NCI-H146 treated with DMSO at 0.1 percent for 48 hours (cell line): ENCODE data around the gene COG5.
"Not testable (repeated sequence)": the region's sequence is repeated elsewhere in the genome, so short reads cannot be mapped to it uniquely, and the experiment has no call there.

Experiments used
- DNase-seq: peaks from one replicate; lab custom pipeline; 2025; ENCODE audit not compliant: unreplicated experiment; lab: John Stamatoyannopoulos, UW

COG5 gene

DNA sequence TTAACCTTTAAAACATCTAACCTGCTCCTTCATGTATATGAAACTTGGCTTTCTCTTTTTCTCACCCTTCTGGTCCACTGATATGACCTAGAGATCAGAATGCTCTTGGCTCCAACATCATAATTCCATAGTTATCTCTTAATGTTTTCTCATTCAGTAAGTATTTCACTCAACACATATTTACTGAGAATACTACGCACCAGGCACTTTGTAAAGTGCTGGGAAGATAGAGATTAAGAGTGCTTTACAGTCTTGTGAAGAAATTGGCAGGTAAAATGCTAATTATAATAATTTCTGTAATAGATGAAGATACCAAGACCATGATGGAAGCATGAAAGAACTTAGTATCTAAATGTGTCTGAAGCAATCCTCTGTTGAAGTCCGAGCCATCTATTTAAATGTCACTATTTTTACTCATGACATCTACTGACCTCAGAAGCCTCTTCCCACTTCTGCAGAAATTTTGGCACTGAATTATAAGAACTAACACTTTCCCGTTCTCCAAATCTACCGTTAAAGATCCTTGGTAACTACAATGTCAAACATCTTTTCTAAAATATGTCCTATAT, 278.7 kb downstream of the COG5 start:
- no peak for DNase-seq

DNA sequence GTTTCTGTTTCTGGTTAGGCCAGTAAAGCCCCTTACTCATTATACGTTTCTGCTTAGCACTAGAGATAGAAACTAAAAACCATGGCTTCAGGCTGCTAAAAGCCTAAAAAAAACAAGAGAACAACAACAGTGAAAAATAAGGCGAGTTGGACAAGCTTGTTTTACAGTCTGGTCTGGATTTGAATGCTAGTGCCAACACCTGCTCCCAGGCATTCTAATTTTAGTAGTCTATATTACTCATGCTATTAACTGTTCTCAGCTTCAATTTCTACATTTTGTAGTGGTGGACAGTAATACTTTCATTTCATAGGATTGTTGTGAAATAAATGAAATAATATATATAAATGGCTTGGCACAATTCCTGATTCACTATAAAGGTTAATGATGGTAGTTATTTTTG, 286.4 kb downstream of the COG5 start:
- DNase-seq: no peak

DNA sequence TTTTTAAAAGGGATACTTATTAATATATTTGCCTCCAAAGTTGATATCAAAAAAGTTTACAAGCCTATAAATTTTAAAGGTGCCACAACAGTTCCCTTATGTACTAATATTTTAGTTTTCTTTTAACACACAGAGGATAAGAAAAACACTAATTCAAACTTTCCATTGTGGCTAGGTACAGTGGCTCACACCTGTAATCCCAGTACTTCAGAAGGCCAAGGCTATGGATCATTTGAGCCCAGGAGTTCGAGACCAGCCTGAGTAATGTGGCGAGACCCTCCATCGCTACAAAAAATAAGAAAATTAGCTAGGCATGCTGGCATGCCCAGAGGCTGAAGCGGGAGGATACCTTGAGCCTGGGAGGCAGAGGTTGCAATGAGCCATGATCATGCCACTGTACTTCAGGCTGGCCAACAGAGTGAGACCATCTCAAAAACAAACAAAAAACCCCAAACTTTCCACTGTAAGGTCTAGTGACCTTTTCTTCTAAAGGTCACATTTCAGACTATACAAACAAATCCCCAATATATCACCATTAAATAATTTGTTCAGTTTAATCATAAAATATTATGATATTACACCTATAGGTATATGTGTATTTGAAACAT, 287.4 kb downstream of the COG5 start:
- no peak for DNase-seq

DNA sequence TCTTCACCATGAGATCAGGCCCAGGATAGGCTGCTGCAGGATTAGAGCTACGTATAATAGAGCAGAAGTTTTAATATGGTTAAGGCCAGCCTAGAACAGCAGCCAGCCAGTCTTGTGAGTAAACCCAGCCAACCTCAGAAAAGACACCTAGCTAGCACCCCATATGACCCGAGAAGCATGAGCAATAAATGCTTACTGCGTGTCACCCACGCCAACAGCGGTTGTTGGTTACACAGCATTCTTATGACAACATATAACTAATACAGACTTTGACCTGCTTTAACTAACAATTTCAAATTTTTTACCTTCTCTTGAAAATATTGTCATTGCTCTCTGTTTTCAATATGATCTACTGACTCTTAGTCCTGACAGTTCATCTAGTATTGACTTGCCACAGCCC, 289.2 kb downstream of the COG5 start:
- no peak for DNase-seq

DNA sequence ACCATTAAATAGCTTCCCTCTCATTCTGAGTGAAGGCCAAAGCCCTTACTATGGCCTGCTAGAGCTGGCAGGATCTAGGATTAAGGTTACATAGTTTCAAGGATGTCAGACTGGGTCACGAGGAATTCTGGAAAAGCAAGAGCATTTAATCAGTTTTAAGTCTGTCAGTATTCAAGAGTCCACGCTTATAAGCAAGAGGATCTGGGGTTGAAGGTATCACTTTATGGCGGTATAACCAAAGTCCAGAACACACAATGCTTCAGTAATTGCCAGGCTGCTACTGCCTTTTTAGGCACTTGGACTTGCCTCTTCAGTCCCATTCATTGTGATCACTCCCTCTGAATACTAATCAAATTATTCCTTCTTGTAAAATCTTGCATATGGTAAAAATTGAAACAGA, 293.9 kb downstream of the COG5 start:
- no peak for DNase-seq

DNA sequence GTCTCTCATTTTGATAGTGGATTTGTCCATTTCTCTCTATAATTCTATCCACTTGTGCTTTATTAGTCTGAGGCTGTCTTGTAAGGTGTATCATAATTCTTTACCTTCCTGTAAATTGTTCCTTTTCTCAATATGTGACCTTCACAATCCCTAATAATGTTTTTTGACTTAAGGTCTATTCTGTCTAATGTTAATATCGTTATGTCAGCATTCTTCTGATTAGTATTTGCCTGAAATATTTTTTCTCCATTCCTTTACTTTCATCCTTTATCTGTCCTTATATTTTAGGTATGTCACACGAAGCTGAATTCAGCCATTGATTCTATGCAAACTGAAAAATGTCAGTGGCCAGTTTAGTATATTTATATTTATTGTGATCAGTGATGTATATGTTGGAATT, 295.1 kb downstream of the COG5 start:
- DNase-seq: no peak

DNA sequence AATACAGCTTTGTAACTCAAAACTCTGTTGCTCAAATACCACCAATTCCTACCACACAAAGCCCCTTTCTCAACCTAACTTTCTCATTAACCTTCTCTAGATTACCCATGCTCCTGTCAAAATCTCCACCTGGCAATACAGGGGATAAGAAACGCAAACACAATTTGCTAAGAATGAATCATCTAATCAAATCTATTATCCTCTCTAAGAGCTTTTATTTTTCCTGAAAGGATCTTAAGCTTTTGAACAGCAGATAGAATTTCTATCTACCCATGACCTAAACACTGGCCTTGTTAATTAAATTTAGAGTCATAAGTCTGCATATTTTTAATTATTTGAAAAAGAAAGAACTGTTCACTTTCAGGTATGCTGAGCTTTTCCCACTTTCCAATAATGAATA, 296.6 kb downstream of the COG5 start:
- no peak for DNase-seq

DNA sequence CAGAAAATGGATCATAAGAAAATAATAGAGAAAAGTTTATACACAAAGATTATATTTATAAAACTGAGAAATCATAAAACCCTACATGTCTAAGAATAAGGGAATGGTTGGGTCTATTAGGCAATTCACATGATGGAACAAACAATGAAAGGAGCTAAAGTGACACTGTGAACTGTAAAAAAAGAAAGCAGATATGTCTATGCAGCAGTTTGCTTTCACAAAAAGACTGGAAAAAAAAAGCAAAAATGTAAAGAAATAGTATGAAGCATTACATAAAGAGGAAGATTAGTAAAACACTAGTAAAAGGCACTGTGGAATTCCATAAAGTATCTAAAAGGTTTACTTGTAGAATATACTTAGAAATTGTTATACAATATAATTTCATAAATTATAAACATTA, 299.0 kb downstream of the COG5 start:
- DNase-seq: no peak

DNA sequence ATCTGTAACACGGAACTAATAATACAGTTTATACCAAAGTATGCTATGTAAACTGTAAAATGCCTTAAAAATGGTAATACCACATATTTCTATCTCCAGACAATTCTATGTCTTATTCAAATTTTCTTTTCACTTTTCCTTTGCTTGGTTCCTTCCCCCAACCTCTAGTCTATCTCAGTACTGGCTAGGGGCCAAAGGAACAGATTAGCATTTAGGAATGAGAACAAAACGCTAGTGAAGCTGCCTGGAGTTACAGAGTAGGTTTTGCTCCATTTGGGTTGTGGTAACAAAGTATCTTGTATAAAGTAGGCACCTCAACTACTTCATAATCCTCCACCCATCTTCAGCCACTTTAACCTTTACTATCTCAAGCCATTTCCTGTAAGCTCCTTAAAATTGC, 300.9 kb downstream of the COG5 start:
- no peak for DNase-seq

DNA sequence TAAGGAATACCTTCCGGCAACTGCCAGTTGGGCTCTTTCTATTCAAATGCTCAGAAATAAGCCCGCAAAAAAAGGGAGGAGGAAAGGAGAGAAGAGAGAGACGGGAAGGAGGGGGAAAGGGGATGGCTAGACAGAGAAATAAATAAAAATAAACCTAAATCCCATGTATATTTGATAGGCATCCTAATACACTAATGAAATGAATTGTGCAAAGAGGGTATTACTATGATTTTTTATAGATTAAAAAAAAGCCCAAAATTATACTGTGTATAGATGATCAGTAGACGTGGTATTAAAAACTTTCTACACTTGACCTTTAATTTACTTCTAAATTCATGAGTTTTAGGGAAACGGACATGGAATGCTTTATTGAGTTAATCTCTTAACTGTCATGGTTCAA, 305.0 kb downstream of the COG5 start:
- no peak for DNase-seq

DNA sequence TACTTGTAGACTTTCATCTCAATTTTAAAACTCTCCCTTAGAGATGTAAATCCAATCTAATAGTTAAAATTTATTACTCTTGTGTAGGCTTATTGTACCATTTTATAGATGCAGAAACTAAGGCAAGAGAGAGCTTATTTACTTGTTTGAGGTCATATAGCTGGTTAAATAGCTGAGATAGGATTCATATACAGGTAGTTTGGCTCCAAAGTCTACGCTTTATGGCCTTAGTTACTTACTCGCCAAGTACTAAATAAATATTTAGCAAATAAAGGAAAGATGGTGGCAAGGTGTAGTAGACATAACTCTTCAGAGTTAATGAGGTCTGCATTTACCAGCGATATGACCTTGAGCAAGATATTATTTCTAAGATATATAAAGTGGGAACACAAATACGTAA, 308.1 kb downstream of the COG5 start:
- DNase-seq: no peak

DNA sequence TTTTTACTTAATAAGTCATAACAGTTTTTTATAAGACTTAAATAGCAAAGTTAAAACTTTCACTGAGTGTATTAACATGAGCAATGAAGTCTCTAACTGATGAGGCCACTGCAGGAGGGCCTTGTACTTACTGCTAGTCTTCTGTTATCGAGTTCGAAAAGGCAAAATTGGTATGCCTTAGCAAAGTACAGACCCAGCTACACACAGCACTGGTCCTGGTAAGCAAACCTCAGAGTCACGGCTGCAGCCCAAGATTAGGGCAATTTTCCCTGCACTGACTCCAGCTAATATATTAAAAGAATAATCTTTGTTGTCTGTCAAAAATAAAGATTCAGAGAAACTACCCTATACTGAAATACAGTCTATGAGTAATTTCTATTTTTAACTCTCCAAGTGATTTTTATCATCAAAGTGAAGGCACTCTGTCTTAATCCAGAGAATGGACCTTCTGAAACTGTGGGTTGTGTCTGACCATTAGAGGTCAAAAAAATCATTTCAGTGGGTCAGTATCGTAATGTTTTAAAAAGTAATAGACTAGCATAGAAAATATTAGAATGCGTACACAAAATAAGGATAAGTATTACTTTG, 309.2 kb downstream of the COG5 start:
- DNase-seq: no peak

DNA sequence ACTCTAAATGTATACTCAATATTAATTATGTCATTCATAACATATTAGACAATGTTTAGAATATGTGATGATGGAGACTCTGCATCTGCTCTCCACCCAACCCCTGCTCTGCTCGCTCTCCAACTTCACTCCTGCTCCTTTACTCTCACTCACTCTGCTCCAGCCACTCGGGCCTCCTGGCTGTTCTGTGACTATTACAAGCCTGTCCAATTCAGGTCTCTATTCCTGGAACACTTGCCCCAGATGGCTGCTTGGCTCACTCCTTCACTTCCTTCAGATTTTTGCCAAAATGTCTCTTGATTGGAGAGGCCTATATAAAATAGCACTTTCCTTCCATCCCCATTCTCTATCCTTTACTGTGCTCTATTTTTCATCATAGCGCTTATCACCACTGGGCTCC, 310.1 kb downstream of the COG5 start:
- DNase-seq: no peak

DNA sequence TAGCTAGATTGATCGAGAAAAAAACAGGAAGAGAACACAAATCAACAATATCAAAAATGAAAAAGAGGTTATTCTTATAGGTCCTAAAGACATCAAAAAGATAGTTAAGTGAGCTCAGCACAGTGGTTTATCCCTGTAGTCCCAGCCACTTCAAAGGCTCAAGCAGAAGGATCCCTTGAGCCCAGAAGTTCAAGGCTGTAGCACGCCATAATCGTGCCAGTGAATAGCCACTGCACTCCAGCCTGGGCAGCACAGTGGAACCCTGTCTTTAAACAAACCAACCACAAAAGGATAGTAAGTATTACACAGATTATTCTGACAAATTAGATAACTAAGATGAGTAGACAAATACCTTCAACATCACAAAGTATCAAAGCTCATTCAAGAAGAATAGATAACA, 311.8 kb downstream of the COG5 start:
- DNase-seq: no peak

DNA sequence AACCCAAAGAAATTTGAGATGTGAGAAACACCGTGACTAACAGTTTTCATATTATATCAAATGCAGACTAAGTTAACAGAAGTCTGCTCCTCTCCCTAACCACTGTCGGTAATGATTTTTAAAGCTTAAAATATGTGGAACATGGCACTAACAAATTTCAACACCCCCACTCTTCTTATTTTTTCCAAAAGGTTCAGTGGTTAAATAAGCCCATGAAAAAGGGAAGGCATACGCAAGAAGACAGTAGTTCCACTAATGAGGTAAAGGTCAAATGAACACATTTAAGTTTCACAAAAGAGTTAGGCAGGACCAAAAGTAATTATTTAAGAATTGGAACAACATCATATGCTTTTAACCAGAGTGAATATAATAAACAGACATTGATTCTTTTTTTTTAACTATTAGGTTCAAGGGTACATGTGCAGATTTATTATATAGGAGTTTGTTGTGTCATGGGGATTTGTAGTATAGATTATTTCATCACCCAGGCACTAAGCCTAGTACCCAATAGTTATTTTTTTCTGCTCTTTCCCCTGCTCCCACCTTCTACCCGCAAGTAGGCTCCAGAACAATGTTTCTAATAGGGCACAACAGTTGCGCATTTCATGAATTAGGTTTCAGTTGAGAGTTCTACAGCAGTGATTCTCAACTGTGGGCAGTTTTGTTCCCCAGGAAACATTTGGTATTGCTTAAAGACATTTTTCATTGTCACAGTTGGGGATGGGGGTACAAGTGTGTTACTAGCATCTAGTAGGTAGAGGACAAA, 315.0 kb downstream of the COG5 start:
- DNase-seq: no peak

DNA sequence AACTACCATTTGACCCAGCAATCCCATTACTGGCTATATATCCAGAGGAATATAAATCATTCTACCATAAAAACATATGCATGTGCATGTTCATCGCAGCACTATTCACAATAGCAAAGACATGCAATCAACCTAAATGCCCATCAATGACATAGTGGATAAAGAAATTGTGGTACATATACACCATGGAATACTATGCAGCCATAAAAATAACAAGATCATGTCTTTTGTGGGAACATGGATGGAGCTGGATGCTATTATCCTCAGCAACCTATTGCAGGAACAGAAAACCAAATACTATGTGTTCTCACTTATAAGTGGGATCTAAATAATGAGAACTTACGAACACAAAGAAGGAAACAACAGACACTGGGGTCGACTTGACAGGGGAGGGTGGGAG, 316.9 kb downstream of the COG5 start:
- DNase-seq: not testable (repeated sequence)

DNA sequence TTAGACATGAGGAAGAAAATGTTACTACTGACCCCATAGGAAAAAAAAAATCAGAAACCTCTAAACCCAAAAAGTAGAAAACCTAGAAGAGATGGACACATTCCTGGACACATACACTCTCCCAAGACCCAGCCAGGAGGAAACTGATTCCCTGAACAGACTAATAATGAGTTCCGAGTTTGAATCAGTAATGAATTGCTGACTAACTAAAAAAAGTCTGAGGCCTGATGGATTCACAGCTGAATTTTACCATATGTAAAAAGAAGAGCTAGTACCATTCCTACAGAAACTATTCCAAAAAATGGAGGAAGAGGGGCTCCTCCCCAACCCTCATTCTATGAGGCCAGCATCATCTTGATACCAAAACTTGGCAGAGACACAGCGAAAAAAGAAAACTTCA, 319.1 kb downstream of the COG5 start:
- DNase-seq: no peak

DNA sequence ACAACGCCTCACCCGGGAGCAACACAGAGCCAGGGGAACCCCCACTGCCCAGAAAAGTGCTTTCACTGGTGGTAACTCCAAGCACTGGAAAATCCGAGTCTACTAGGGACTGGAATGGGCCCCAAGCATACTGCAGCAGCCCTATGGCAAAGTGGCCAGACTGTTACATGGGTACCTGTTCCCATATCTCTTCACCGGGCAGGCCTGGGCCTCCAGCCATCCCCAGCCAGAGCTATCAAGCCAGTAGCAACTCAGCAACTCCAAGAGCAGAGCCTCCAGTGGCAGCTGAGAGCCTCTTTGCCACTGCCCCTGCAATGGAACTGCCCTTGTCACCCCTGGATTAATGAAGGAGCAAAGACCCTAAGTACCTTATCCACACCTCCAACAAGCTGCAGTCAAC, 321.5 kb downstream of the COG5 start:
- DNase-seq: no peak

DNA sequence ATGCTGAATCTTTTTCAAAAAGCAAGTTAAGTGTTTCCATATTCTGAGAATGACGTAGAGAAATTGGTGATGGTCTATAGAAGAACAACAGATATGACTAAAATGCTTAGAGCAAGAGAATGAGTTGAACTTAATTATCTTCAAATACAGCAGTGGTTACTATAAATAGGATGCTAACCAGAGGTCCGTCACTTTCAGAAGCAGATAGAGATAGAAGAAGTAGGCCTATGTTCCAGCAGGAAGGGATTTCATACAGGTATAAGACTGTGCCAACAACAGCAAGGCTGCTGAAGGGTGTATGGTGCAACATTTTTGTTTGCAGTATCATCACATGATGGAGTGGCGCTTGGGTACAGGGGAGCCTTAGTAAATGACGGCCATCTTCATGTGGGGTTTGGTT, 326.3 kb downstream of the COG5 start:
- no peak for DNase-seq

DNA sequence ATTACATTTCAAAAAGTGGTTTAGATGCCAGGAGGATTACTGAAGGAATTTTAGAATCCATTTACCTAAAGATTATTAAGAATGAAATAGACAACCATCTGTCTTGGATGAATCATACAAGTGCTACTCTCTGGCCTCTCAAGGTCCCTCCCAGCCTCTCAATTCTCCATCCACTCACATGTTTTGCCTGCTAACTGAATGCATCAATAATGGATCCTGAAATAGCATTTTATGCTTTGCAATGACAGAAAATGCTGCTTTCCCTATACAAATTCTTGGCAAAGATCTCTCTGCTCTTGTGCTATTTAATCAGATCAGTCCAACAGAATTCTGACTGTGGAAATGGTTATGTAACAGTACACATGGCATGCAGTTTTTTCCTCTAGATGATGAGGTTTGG, 326.9 kb downstream of the COG5 start:
- DNase-seq: no peak

DNA sequence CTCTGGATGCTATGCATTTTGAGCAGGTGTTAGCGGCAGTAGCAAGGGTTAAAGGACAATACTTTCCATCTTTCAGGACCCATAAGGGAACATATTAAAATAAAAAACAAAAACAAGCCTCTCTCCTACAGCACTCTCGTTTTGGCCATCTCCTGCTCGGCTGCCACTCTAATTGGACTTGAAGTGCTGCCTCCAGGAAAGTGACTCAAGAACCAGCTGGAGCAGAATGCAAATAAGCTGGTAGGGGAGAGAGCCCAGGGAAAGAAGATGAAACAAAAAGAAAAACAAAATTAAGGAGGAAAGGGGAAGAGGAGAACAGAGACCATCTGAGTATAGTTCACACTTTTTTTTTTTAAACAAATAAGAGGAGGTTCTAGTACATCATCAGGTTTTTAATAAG, 329.3 kb downstream of the COG5 start:
- DNase-seq: no peak

DNA sequence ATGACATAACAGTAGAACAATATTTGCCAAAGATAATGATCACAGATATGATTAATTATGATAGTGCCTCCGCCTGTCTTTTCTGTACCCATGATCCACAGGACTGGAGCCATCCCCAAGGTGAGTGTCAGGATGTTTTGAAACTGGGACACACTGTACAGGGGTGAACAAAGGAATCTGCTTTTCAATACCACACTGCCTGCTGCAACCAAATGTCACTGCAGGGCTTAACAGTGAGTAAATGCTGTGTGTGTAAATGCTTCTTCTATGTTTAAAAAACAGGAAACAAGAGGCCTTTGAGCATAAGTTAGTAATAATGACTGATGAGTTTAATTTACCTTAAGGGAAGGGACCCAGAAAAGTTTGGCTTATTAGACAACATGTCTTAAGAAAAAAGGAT, 329.7 kb downstream of the COG5 start:
- no peak for DNase-seq
